ENCODE data around the gene CECR2.

- TF ChIP-seq TAF1 (IDR thresholded peaks at IDR 0.05; ENCODE audit: low read depth, low read length), result no peak
- TF ChIP-seq POLR2AphosphoS5 (IDR thresholded peaks at IDR 0.05; ENCODE audit: low read depth, low read length), result no peak
- TF ChIP-seq POLR2A (IDR thresholded peaks at IDR 0.05; ENCODE audit: low read depth, low read length), result no peak
- TF ChIP-seq SPI1 (IDR thresholded peaks at IDR 0.05; ENCODE audit: low read depth, low read length), result no peak
- no peak for TF ChIP-seq POU2F2 (IDR thresholded peaks at IDR 0.05; ENCODE audit: low read depth, low read length)
- no peak for TF ChIP-seq PAX5 (IDR thresholded peaks at IDR 0.05; ENCODE audit: insufficient read depth, low read length, severe bottlenecking)
These were observed 234.4 kb downstream of the CECR2 start for GRCh38 chr22:17603668-17604067.
